Dendritic cell treated with granulocyte-macrophage colony-stimulating factor and Interleukin-4, amounts not matched to agents 40 ng/mL and 50 ng/mL, for 4 days (primary cell): Measurements from ENCODE around the gene MS4A4A.
"Not testable (repeated sequence)": the region's sequence is repeated elsewhere in the genome, so short reads cannot be mapped to it uniquely, and the experiment has no call there.

Experiments used
- H3K27ac Mint-ChIP-seq: one replicate; pipeline ENCODE4 v1.8.0; 2022; ENCODE audit warnings: mild to moderate bottlenecking, mixed read lengths
- H3K27me3 Mint-ChIP-seq: one replicate; pipeline ENCODE4 v1.8.0; 2022; ENCODE audit warnings: mild to moderate bottlenecking, mixed read lengths
- H3K36me3 Mint-ChIP-seq: one replicate; pipeline ENCODE4 v1.8.0; 2022; ENCODE audit warnings: low read depth, mixed read lengths
- H3K4me1 Mint-ChIP-seq: one replicate; pipeline ENCODE4 v1.8.0; 2022; ENCODE audit warnings: low read depth, mixed read lengths
- H3K4me3 Mint-ChIP-seq: one replicate; pipeline ENCODE4 v1.8.0; 2022; ENCODE audit warnings: mild to moderate bottlenecking, moderate library complexity, mixed read lengths
- H3K9me3 Mint-ChIP-seq: one replicate; pipeline ENCODE4 v1.8.0; 2022; ENCODE audit warnings: mixed read lengths
- intact Hi-C: fragments of 100-400 bp; cut with micrococcal nuclease; formaldehyde crosslinking; loops from one replicate; pipeline ENCODE4 v1.15.0; 2022

Gene MS4A4A

GRCh38 chr11:60265373-60266214 is 14.9 kb upstream of the MS4A4A start:
- intact Hi-C loops: loop anchor here (1.0 to 10.0 kb wide), 4 partner anchors 49 to 353 kb away; no protein-coding TSS in a partner anchor
- H3K27ac Mint-ChIP-seq: peak overlapping the region; percentile 32
- H3K9me3 Mint-ChIP-seq: peaks cover 16% of the 10 kb centered on the region
- peaks cover 17% of the 10 kb centered on the region for H3K36me3 Mint-ChIP-seq
- no peak overlapping the region for H3K4me3 Mint-ChIP-seq
- H3K27me3 Mint-ChIP-seq: no peaks in the 10 kb centered on the region
- peaks cover 59% of the 10 kb centered on the region for H3K4me1 Mint-ChIP-seq

- no peaks in the 10 kb centered on the region for H3K36me3 Mint-ChIP-seq
- no peak overlapping the region for H3K4me3 Mint-ChIP-seq
- intact Hi-C loops: no loop called here
- peaks cover 11% of the 10 kb centered on the region for H3K9me3 Mint-ChIP-seq
- H3K27me3 Mint-ChIP-seq: no peaks in the 10 kb centered on the region
- peak overlapping the region; percentile 50 for H3K27ac Mint-ChIP-seq
- H3K4me1 Mint-ChIP-seq: peaks cover 51% of the 10 kb centered on the region
These were observed 6.0 kb upstream of the MS4A4A start for GRCh38 chr11:60274416-60274815.

GRCh38 chr11:60281485-60281884 is 1.0 kb downstream of the MS4A4A start:
- peaks cover 62% of the 10 kb centered on the region for H3K4me1 Mint-ChIP-seq
- peaks cover 10% of the 10 kb centered on the region for H3K9me3 Mint-ChIP-seq
- H3K27me3 Mint-ChIP-seq: no peaks in the 10 kb centered on the region
- peak overlapping the region; percentile 97 for H3K27ac Mint-ChIP-seq
- intact Hi-C loops: loop anchor here (5.0 kb wide), 1 partner anchor 36 kb away; no protein-coding TSS in a partner anchor
- peaks cover 59% of the 10 kb centered on the region for H3K36me3 Mint-ChIP-seq
- peak overlapping the region; percentile 79 for H3K4me3 Mint-ChIP-seq

- H3K27ac Mint-ChIP-seq: peak overlapping the region; percentile 97
- peaks cover 68% of the 10 kb centered on the region for H3K4me1 Mint-ChIP-seq
- H3K27me3 Mint-ChIP-seq: no peaks in the 10 kb centered on the region
- peaks cover 2% of the 10 kb centered on the region for H3K9me3 Mint-ChIP-seq
- peak overlapping the region; percentile 79 for H3K4me3 Mint-ChIP-seq
- intact Hi-C loops: loop anchor here (5.0 kb wide), 1 partner anchor 35 kb away; no protein-coding TSS in a partner anchor
- peaks cover 67% of the 10 kb centered on the region for H3K36me3 Mint-ChIP-seq
These were observed 1.8 kb downstream of the MS4A4A start for GRCh38 chr11:60282286-60282685.

GRCh38 chr11:60285411-60286126 is 5.1 kb downstream of the MS4A4A start:
- intact Hi-C loops, H3K27me3 Mint-ChIP-seq: not testable (repeated sequence)
- Mint-ChIP-seq H3K9me3 (peaks cover 17% of the 10 kb centered on the region), H3K4me1 (peaks cover 82% of the 10 kb centered on the region), H3K27ac (peak overlapping the region; percentile 38), H3K36me3 (peaks cover 96% of the 10 kb centered on the region), H3K4me3 (peak overlapping the region; percentile 48)

- Mint-ChIP-seq H3K27me3 (no peaks in the 10 kb centered on the region), H3K36me3 (peaks cover 95% of the 10 kb centered on the region), H3K4me1 (peaks cover 72% of the 10 kb centered on the region), H3K27ac (peak overlapping the region; percentile 66), H3K9me3 (peaks cover 17% of the 10 kb centered on the region), H3K4me3 (peak overlapping the region; percentile 18)
- intact Hi-C loops: no loop called here
These were observed 8.1 kb downstream of the MS4A4A start for GRCh38 chr11:60288531-60288930.

- Mint-ChIP-seq H3K4me1 (peaks cover 61% of the 10 kb centered on the region), H3K27me3 (no peaks in the 10 kb centered on the region), H3K27ac (no peak overlapping the region), H3K4me3 (no peak overlapping the region), H3K36me3 (peaks cover 97% of the 10 kb centered on the region), H3K9me3 (peaks cover 17% of the 10 kb centered on the region)
- intact Hi-C loops: no loop called here
These were observed 11.7 kb downstream of the MS4A4A start for GRCh38 chr11:60292145-60292544.

GRCh38 chr11:60301178-60301577 is 20.7 kb downstream of the MS4A4A start:
- Mint-ChIP-seq H3K27ac (peak overlapping the region; percentile 52), H3K4me3 (no peak overlapping the region), H3K27me3 (no peaks in the 10 kb centered on the region), H3K36me3 (peaks cover 86% of the 10 kb centered on the region), H3K4me1 (peaks cover 34% of the 10 kb centered on the region), H3K9me3 (no peaks in the 10 kb centered on the region)
- intact Hi-C loops: no loop called here

- intact Hi-C loops, H3K4me3 Mint-ChIP-seq, H3K9me3 Mint-ChIP-seq, H3K27me3 Mint-ChIP-seq: not testable (repeated sequence)
- Mint-ChIP-seq H3K4me1 (peaks cover 34% of the 10 kb centered on the region), H3K36me3 (peaks cover 86% of the 10 kb centered on the region), H3K27ac (peak overlapping the region; percentile 52)
These were observed 21.4 kb downstream of the MS4A4A start for GRCh38 chr11:60301884-60302283.

GRCh38 chr11:60303661-60304060 is 23.2 kb downstream of the MS4A4A start:
- Mint-ChIP-seq H3K27ac (no peak overlapping the region), H3K4me3 (no peak overlapping the region), H3K36me3 (peaks cover 86% of the 10 kb centered on the region), H3K27me3 (no peaks in the 10 kb centered on the region), H3K9me3 (no peaks in the 10 kb centered on the region), H3K4me1 (peaks cover 39% of the 10 kb centered on the region)
- intact Hi-C loops: no loop called here

GRCh38 chr11:60305906-60306619 is 25.6 kb downstream of the MS4A4A start:
- Mint-ChIP-seq H3K9me3 (no peaks in the 10 kb centered on the region), H3K27me3 (no peaks in the 10 kb centered on the region), H3K27ac (peak overlapping the region; percentile 52), H3K36me3 (peaks cover 90% of the 10 kb centered on the region), H3K4me1 (peaks cover 56% of the 10 kb centered on the region), H3K4me3 (no peak overlapping the region)
- intact Hi-C loops: no loop called here

GRCh38 chr11:60307507-60308195 is 27.2 kb downstream of the MS4A4A start:
- Mint-ChIP-seq H3K9me3 (no peaks in the 10 kb centered on the region), H3K4me1 (peaks cover 51% of the 10 kb centered on the region), H3K36me3 (peaks cover 80% of the 10 kb centered on the region), H3K27ac (peak overlapping the region; percentile 16), H3K4me3 (no peak overlapping the region), H3K27me3 (no peaks in the 10 kb centered on the region)
- intact Hi-C loops: no loop called here

GRCh38 chr11:60310407-60310998 is 30.0 kb downstream of the MS4A4A start:
- H3K4me1 Mint-ChIP-seq: peaks cover 57% of the 10 kb centered on the region
- intact Hi-C loops: loop anchor here (5.0 to 10.0 kb wide), 2 partner anchors 46 to 128 kb away; partner anchors contain the start of gene MS4A6A
- no peaks in the 10 kb centered on the region for H3K9me3 Mint-ChIP-seq
- peak overlapping the region; percentile 17 for H3K4me3 Mint-ChIP-seq
- H3K27ac Mint-ChIP-seq: peak overlapping the region; percentile 86
- no peaks in the 10 kb centered on the region for H3K27me3 Mint-ChIP-seq
- peaks cover 62% of the 10 kb centered on the region for H3K36me3 Mint-ChIP-seq
